ENCODE results near the gene CACNA1A. TPM values are rescaled to one million over a fixed set of nuclear protein-coding genes. Genes with fewer than 3 reads are reported as not detected.
A peak's percentile ranks its signal among the peaks of the same experiment; 100 is the strongest.

CACNA1A gene
- total and polyA plus RNA-seq, 3 donors from 2014 or later, result 9.7 to 22.5 (median 21.8) TPM

DNA sequence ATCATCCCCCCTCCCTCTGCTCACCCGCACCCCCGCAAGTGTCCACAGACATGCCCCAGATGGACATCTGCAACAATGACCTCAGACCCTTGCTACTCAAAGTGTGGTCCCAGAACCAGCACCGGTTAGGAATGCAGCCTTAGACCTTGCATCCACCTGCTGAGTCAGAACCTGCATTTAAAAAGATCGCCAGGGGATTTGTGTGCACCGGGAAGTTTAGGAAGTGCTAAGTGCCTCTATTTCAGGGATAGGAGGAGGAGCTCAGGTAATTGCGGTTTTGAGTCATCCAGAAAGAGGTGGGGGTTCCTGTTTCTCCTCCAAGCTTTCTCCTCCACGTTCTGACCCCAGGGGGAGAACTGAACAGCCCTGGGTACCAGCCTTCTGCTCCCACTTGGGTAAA, 46.2 kb downstream of the CACNA1A start:
- DNase-seq, result no peak
- TF ChIP-seq, protein P1, sequence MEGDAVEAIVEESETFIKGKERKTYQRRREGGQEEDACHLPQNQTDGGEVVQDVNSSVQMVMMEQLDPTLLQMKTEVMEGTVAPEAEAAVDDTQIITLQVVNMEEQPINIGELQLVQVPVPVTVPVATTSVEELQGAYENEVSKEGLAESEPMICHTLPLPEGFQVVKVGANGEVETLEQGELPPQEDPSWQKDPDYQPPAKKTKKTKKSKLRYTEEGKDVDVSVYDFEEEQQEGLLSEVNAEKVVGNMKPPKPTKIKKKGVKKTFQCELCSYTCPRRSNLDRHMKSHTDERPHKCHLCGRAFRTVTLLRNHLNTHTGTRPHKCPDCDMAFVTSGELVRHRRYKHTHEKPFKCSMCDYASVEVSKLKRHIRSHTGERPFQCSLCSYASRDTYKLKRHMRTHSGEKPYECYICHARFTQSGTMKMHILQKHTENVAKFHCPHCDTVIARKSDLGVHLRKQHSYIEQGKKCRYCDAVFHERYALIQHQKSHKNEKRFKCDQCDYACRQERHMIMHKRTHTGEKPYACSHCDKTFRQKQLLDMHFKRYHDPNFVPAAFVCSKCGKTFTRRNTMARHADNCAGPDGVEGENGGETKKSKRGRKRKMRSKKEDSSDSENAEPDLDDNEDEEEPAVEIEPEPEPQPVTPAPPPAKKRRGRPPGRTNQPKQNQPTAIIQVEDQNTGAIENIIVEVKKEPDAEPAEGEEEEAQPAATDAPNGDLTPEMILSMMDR (IDR thresholded peaks at IDR 0.05), result no peak
- TF ChIP-seq POLR2A (IDR thresholded peaks at IDR 0.05), result no peak
- Histone ChIP-seq H3K27me3 (no peaks in the 10 kb centered on the region), H3K9me3 (no peaks in the 10 kb centered on the region), H3K4me3 (no peak overlapping the region), H3K4me1 (no peaks in the 10 kb centered on the region), H3K27ac (no peak overlapping the region), H3K36me3 (ENCODE audit: low read depth, missing control alignments) (no peaks in the 10 kb centered on the region)
- intact Hi-C loops (cut with DNase I; ENCODE audit: low total_unique reads), result no loop called here
- WGBS, 2 donors, result 37 to 45% methylated on average over 6 to 7 of the region's 7 CpGs

DNA sequence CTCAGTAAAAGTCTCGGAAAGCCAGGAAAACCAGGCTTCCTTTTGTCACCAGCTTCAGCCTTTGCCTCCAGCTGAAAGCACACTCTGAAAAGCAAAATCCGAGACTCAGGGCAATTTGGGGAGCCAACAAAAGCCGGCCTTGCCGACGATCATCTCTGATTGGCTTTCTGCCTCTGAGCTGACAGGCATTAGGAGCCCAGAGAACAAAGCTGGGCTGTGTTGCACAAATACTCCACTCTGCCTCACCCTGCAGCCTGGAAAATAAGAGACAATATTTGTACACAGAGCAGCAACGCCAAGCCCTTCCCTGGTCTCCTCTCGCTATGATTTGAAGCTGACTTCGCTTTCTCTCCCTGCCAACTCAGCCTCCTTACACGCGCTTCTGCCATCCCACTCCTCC, 46.9 kb downstream of the CACNA1A start:
- Histone ChIP-seq H3K36me3 (ENCODE audit: low read depth, missing control alignments) (no peaks in the 10 kb centered on the region), H3K4me1 (no peaks in the 10 kb centered on the region), H3K4me3 (no peak overlapping the region), H3K27me3 (no peaks in the 10 kb centered on the region), H3K9me3 (no peaks in the 10 kb centered on the region), H3K27ac (no peak overlapping the region)
- intact Hi-C loops (cut with DNase I; ENCODE audit: low total_unique reads), result no loop called here
- TF ChIP-seq POLR2A (IDR thresholded peaks at IDR 0.05), result no peak
- TF ChIP-seq, protein P1 (IDR thresholded peaks at IDR 0.05), result no peak
- no peak for DNase-seq
- 63 to 67% methylated on average over 10 of the region's 10 CpGs for WGBS, 2 donors

DNA sequence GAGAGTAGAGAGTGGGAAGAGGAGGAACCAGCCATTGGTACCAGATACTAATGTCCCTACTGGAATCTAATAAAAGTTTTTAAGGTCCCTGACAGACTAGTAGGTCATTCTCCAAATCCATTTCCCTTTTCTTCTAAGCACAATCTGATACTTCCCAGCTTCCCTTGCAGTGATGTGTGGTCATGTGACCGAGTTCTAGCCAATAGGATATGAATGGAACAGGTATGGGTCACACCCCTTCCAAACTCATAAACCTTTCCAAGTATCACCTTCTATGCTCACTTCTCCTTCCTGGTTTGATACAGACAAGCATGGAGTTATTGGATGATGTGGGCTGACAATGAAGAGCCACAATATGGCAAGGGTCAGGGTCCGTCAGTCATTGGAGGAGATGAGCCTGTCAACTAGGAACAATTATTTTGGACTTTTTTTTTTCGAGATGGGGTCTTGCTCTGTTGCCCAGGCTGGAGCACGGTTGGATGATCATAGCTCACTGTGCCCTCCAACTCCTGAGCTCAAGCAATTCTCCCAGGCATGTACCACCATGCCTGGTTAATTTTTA, 54.8 kb downstream of the CACNA1A start:
- no peaks in the 10 kb centered on the region for H3K27me3 ChIP-seq
- no peaks in the 10 kb centered on the region for H3K9me3 ChIP-seq
- H3K4me3 ChIP-seq, result no peak overlapping the region
- TF ChIP-seq, protein P1 (IDR thresholded peaks at IDR 0.05), result no peak
- no peak for TF ChIP-seq POLR2A (IDR thresholded peaks at IDR 0.05)
- no peak overlapping the region for H3K27ac ChIP-seq
- WGBS, 2 donors, result 88 to 92% methylated on average over 4 of the region's 4 CpGs
- H3K36me3 ChIP-seq (ENCODE audit: low read depth, missing control alignments), result no peaks in the 10 kb centered on the region
- intact Hi-C loops (cut with DNase I; ENCODE audit: low total_unique reads), result no loop called here
- DNase-seq, result no peak
- H3K4me1 ChIP-seq, result no peaks in the 10 kb centered on the region

DNA sequence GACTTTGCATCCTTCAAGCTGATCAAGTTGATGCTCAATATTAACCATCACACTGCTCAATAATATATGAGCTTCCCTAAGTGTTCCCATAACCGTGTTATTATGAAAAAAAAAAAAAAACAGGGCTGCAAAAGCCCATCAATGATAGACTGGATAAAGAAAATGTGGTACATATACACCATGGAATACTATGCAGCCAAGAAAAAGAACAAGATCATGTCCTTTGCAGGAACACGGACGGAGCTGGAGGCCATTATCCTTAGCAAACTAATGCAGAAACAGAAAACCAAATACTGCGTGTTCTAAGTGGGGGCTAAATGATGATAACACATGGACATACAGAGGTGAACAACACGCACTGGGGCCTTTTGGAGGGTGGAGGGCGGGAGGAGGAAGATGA, 58.3 kb downstream of the CACNA1A start:
- Histone ChIP-seq H3K36me3 (ENCODE audit: low read depth, missing control alignments) (no peaks in the 10 kb centered on the region), H3K9me3 (no peaks in the 10 kb centered on the region), H3K4me1 (no peaks in the 10 kb centered on the region), H3K27ac (no peak overlapping the region), H3K4me3 (no peak overlapping the region), H3K27me3 (no peaks in the 10 kb centered on the region)
- intact Hi-C loops (cut with DNase I; ENCODE audit: low total_unique reads), result no loop called here
- 82 to 86% methylated on average over 6 of the region's 6 CpGs for WGBS, 2 donors
- TF ChIP-seq, protein P1 (IDR thresholded peaks at IDR 0.05), result no peak
- no peak for TF ChIP-seq POLR2A (IDR thresholded peaks at IDR 0.05)
- DNase-seq, result no peak

DNA sequence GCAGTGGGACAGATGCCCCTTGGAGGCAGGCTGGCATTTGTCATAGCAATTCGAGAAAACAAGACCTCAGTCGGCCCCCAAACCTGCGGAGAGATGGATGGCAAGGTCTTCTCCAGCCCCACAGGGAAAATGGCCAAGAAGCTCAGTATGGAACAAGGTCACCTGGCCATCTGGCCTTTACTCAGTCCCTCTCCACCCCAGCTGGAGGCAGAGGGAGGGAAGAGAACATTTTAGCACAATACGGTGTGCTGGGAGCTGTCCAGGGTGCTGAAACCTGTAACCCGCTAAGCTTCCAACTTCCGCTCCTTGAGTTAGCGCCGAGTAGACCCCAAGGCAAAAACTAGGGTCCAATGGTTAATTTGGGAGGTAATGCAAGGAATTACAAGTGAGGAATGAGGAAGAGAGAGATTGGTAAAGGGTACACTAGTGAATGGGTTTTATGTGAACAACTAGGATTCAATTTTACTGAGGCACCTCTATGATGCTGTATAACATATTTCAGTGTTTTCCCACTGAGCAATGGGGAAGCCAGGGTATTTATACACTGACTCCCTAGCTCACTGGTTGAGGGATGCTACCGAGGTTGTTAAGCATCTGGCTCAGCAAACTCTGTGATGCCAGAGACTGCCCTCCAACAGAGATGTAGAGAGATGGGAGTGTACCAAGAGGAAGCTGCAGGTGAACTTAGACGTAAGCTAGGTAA, 64.3 kb downstream of the CACNA1A start:
- intact Hi-C loops (cut with DNase I; ENCODE audit: low total_unique reads), result no loop called here
- no peak overlapping the region for H3K27ac ChIP-seq
- TF ChIP-seq, protein P1 (IDR thresholded peaks at IDR 0.05), result no peak
- TF ChIP-seq POLR2A (IDR thresholded peaks at IDR 0.05), result no peak
- no peaks in the 10 kb centered on the region for H3K9me3 ChIP-seq
- no peak overlapping the region for H3K4me3 ChIP-seq
- whole genome bisulfite sequencing, 2 donors, result 33 to 42% methylated on average over 10 of the region's 10 CpGs
- no peaks in the 10 kb centered on the region for H3K36me3 ChIP-seq (ENCODE audit: low read depth, missing control alignments)
- H3K4me1 ChIP-seq, result no peaks in the 10 kb centered on the region
- H3K27me3 ChIP-seq, result no peaks in the 10 kb centered on the region
- peak; percentile 57 for DNase-seq
